Measurements from ENCODE around the gene NEDD4L.

NEDD4L gene

GRCh38 chr18:58172031-58172430 is 128.0 kb downstream of the NEDD4L start:
- no peak for TF ChIP-seq CTCF (IDR thresholded peaks at IDR 0.05; ENCODE audit: insufficient read depth, low read length, missing control alignments)
- DNase-seq (ENCODE audit: low read depth, low spot score): no peak
- CTCF ChIA-PET: interaction anchor here (1.6 kb wide), 1 partner anchor 9 kb away, joined by 11 read pairs; no protein-coding TSS in a partner anchor
- no peak overlapping the region for H3K4me3 ChIP-seq (ENCODE audit: low read depth, low read length)
- POLR2A ChIA-PET: no interaction called here

GRCh38 chr18:58174285-58174684 is 130.3 kb downstream of the NEDD4L start:
- POLR2A ChIA-PET: no interaction called here
- CTCF ChIA-PET: interaction anchor here (1.0 to 1.9 kb wide), 2 partner anchors 39 to 52 kb away, joined by 3 to 8 read pairs; no protein-coding TSS in a partner anchor
- no peak for TF ChIP-seq CTCF (IDR thresholded peaks at IDR 0.05; ENCODE audit: insufficient read depth, low read length, missing control alignments)
- no peak for DNase-seq (ENCODE audit: low read depth, low spot score)
- no peak overlapping the region for H3K4me3 ChIP-seq (ENCODE audit: low read depth, low read length)

GRCh38 chr18:58175122-58175785 is 131.2 kb downstream of the NEDD4L start:
- ChIA-PET CTCF (interaction anchor here (0.7 to 9.4 kb wide), 3 partner anchors 10 to 131 kb away, joined by 3 to 122 read pairs (median 3); partner anchors contain the start of gene NEDD4L), POLR2A (no interaction called here)
- no peak overlapping the region for H3K4me3 ChIP-seq (ENCODE audit: low read depth, low read length)
- TF ChIP-seq CTCF (IDR thresholded peaks at IDR 0.05; ENCODE audit: insufficient read depth, low read length, missing control alignments): no peak
- DNase-seq (ENCODE audit: low read depth, low spot score): no peak

GRCh38 chr18:58175786-58176176 is 131.8 kb downstream of the NEDD4L start:
- no peak for DNase-seq (ENCODE audit: low read depth, low spot score)
- CTCF ChIA-PET: interaction anchor here (0.7 to 9.4 kb wide), 3 partner anchors 9 to 132 kb away, joined by 3 to 122 read pairs (median 3); partner anchors contain the start of gene NEDD4L
- no peak for TF ChIP-seq CTCF (IDR thresholded peaks at IDR 0.05; ENCODE audit: insufficient read depth, low read length, missing control alignments)
- POLR2A ChIA-PET: no interaction called here
- no peak overlapping the region for H3K4me3 ChIP-seq (ENCODE audit: low read depth, low read length)

DNA sequence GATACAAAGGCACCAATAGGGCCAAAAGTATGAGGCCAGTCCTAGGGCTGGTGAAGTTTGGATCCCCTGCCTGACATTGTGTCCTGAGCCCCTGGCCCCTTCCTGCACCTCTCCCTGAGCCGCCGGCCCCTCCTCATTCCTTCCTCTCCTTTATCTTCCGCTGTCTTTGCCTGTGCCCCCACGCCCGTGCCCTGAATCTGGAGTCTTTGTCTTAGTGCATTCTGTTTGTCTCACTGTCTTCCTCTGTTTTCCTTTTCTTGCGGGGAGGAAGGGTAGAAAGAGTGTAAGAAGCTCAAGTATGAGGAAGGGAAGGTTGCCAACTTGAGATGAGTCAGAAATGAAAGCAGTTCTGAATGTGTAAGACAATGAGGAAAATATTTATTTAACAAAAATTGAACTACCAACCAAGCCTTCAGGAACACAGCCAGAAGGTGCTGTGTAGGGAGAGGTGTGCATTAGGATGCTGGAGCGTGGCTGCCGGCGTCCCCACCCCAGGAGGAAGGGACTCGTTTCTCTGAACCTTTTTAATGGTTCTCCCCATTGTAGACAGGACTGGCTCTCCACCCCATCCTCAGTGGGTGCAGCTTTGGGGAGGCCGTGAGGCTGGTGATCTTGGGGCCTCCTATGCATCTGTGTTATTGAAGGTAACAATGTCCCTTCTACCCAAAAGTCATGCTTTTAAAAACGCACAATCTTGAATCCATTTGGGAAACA is 133.1 kb downstream of the NEDD4L start:
- DNase-seq (ENCODE audit: low read depth, low spot score): peak; percentile 75
- no peak overlapping the region for H3K4me3 ChIP-seq (ENCODE audit: low read depth, low read length)
- ChIA-PET POLR2A (no interaction called here), CTCF (interaction anchor here (1.0 to 9.4 kb wide), 5 partner anchors 9 to 295 kb away, joined by 3 to 122 read pairs (median 5); no protein-coding TSS in a partner anchor)
- no peak for TF ChIP-seq CTCF (IDR thresholded peaks at IDR 0.05; ENCODE audit: insufficient read depth, low read length, missing control alignments)

- no peak overlapping the region for H3K4me3 ChIP-seq (ENCODE audit: low read depth, low read length)
- ChIA-PET POLR2A (interaction anchor here (0.6 to 0.7 kb wide), 2 partner anchors 101 to 129 kb away, joined by 3 read pairs; no protein-coding TSS in a partner anchor), CTCF (interaction anchor here (0.7 to 9.4 kb wide), 13 partner anchors 8 to 299 kb away, joined by 3 to 122 read pairs (median 4); partner anchors contain the start of gene NEDD4L)
- TF ChIP-seq CTCF (IDR thresholded peaks at IDR 0.05; ENCODE audit: insufficient read depth, low read length, missing control alignments): no peak
- no peak for DNase-seq (ENCODE audit: low read depth, low spot score)
Observed at GRCh38 chr18:58177896-58178470, 134.0 kb downstream of the NEDD4L start.

Measured in AG04449 (cell line).